BLaER1 (cell line): ENCODE results near the gene CRYBG3.

Experiments
- H3K27ac ChIP-seq: shearing (Covaris generic); formaldehyde crosslinking; 2 replicates; pipeline ENCODE4 v1.8.1; 2022
- H3K27me3 ChIP-seq: shearing (Covaris generic); formaldehyde crosslinking; 2 replicates; pipeline ENCODE4 v1.8.1; 2022
- H3K36me3 ChIP-seq: shearing (Covaris generic); formaldehyde crosslinking; 2 replicates; pipeline ENCODE4 v1.8.1; 2022
- H3K4me1 ChIP-seq: shearing (Covaris generic); formaldehyde crosslinking; 2 replicates; pipeline ENCODE4 v1.8.1; 2022
- H3K4me2 ChIP-seq: shearing (Covaris generic); formaldehyde crosslinking; 2 replicates; pipeline ENCODE4 v1.8.1; 2022
- H3K4me3 ChIP-seq: shearing (Covaris generic); formaldehyde crosslinking; 2 replicates; pipeline ENCODE4 v1.8.1; 2022
- H3K9ac ChIP-seq: shearing (Covaris generic); formaldehyde crosslinking; 2 replicates; pipeline ENCODE4 v1.8.1; 2022
- H3K9me3 ChIP-seq: shearing (Covaris generic); formaldehyde crosslinking; 2 replicates; pipeline ENCODE4 v1.8.1; 2022
- H4K20me1 ChIP-seq: shearing (Covaris generic); formaldehyde crosslinking; 2 replicates; pipeline ENCODE4 v1.8.1; 2022
- Cebpa-rat ChIP-seq: shearing (Covaris generic); IDR thresholded peaks from 2 replicates; pipeline ENCODE4 v1.8.1; 2022

CRYBG3 gene

GRCh38 chr3:97916576-97916975, 94.8 kb downstream of the CRYBG3 start:
- H3K9ac ChIP-seq = no peak overlapping the region
- TF ChIP-seq Cebpa-rat = no peak

GRCh38 chr3:97917813-97918536, 96.2 kb downstream of the CRYBG3 start:
- Histone ChIP-seq H3K9ac (no peak overlapping the region), H4K20me1 (no peaks in the 10 kb centered on the region), H3K27ac (no peak overlapping the region), H3K4me3 (no peak overlapping the region), H3K4me2 (no peak overlapping the region), H3K27me3 (no peaks in the 10 kb centered on the region), H3K4me1 (no peaks in the 10 kb centered on the region), H3K36me3 (no peaks in the 10 kb centered on the region), H3K9me3 (no peaks in the 10 kb centered on the region)
- TF ChIP-seq Cebpa-rat = no peak

More at GRCh38 chr3:97916576-97916975, 94.8 kb downstream of the CRYBG3 start:
- Histone ChIP-seq H3K4me3 (no peak overlapping the region), H3K36me3 (no peaks in the 10 kb centered on the region), H4K20me1 (no peaks in the 10 kb centered on the region), H3K9me3 (no peaks in the 10 kb centered on the region), H3K4me1 (no peaks in the 10 kb centered on the region), H3K4me2 (no peak overlapping the region), H3K27me3 (no peaks in the 10 kb centered on the region), H3K27ac (no peak overlapping the region)

- Histone ChIP-seq H3K27ac (no peak overlapping the region), H3K4me1 (no peaks in the 10 kb centered on the region; the same call in 1 of the 2 replicates), H3K27me3 (no peaks in the 10 kb centered on the region), H3K9ac (no peak overlapping the region), H4K20me1 (no peaks in the 10 kb centered on the region), H3K9me3 (no peaks in the 10 kb centered on the region; the same call in 1 of the 2 replicates), H3K4me2 (no peak overlapping the region), H3K4me3 (no peak overlapping the region), H3K36me3 (no peaks in the 10 kb centered on the region)
- no peak for TF ChIP-seq Cebpa-rat
Observed at GRCh38 chr3:97927704-97928103, 105.9 kb downstream of the CRYBG3 start.

GRCh38 chr3:97928986-97929385, 107.2 kb downstream of the CRYBG3 start:
- H3K4me1 ChIP-seq = no peaks in the 10 kb centered on the region; the same call in 1 of the 2 replicates
- no peaks in the 10 kb centered on the region for H4K20me1 ChIP-seq
- no peaks in the 10 kb centered on the region for H3K27me3 ChIP-seq
- no peak overlapping the region for H3K4me2 ChIP-seq
- no peak overlapping the region for H3K9ac ChIP-seq
- no peak overlapping the region for H3K4me3 ChIP-seq
- no peaks in the 10 kb centered on the region for H3K36me3 ChIP-seq
- TF ChIP-seq Cebpa-rat = no peak
- H3K9me3 ChIP-seq = no peaks in the 10 kb centered on the region; the same call in 1 of the 2 replicates
- H3K27ac ChIP-seq = no peak overlapping the region

GRCh38 chr3:97930018-97930417, 108.2 kb downstream of the CRYBG3 start:
- Histone ChIP-seq H3K4me3 (no peak overlapping the region), H3K4me2 (no peak overlapping the region; the same call in 1 of the 2 replicates), H3K36me3 (no peaks in the 10 kb centered on the region), H3K9ac (no peak overlapping the region), H4K20me1 (no peaks in the 10 kb centered on the region), H3K27ac (no peak overlapping the region), H3K4me1 (no peaks in the 10 kb centered on the region; the same call in 1 of the 2 replicates), H3K27me3 (no peaks in the 10 kb centered on the region), H3K9me3 (no peaks in the 10 kb centered on the region; the same call in 1 of the 2 replicates)
- TF ChIP-seq Cebpa-rat = no peak

GRCh38 chr3:97931218-97931617, 109.4 kb downstream of the CRYBG3 start:
- H3K4me1 ChIP-seq = no peaks in the 10 kb centered on the region; the same call in 1 of the 2 replicates
- H4K20me1 ChIP-seq = no peaks in the 10 kb centered on the region
- no peaks in the 10 kb centered on the region; the same call in 1 of the 2 replicates for H3K9me3 ChIP-seq
- no peaks in the 10 kb centered on the region for H3K36me3 ChIP-seq
- H3K4me3 ChIP-seq = no peak overlapping the region
- TF ChIP-seq Cebpa-rat = no peak
- H3K27me3 ChIP-seq = no peaks in the 10 kb centered on the region
- no peak overlapping the region for H3K27ac ChIP-seq
- no peak overlapping the region for H3K9ac ChIP-seq
- H3K4me2 ChIP-seq = no peak overlapping the region

- H3K9me3 ChIP-seq = no peaks in the 10 kb centered on the region
- no peak overlapping the region for H3K9ac ChIP-seq
- H3K27ac ChIP-seq = no peak overlapping the region
- no peaks in the 10 kb centered on the region; the same call in 1 of the 2 replicates for H3K4me1 ChIP-seq
- H3K27me3 ChIP-seq = no peaks in the 10 kb centered on the region
- TF ChIP-seq Cebpa-rat = no peak
- H3K4me3 ChIP-seq = no peak overlapping the region
- no peaks in the 10 kb centered on the region for H3K36me3 ChIP-seq
- no peaks in the 10 kb centered on the region for H4K20me1 ChIP-seq
- H3K4me2 ChIP-seq = no peak overlapping the region
Observed at GRCh38 chr3:97932387-97932801, 110.6 kb downstream of the CRYBG3 start.

GRCh38 chr3:97934980-97935695, 113.3 kb downstream of the CRYBG3 start:
- no peaks in the 10 kb centered on the region; the same call in 1 of the 2 replicates for H3K4me1 ChIP-seq
- no peaks in the 10 kb centered on the region for H3K27me3 ChIP-seq
- H3K27ac ChIP-seq = no peak overlapping the region
- no peak overlapping the region for H3K4me3 ChIP-seq
- H3K4me2 ChIP-seq = no peak overlapping the region
- H4K20me1 ChIP-seq = no peaks in the 10 kb centered on the region
- no peak for TF ChIP-seq Cebpa-rat
- peaks cover 4% of the 10 kb centered on the region; the same call in 1 of the 2 replicates for H3K36me3 ChIP-seq
- H3K9me3 ChIP-seq = no peaks in the 10 kb centered on the region
- no peak overlapping the region for H3K9ac ChIP-seq

- no peak for TF ChIP-seq Cebpa-rat
- Histone ChIP-seq H3K9ac (no peak overlapping the region), H3K4me2 (no peak overlapping the region), H3K9me3 (no peaks in the 10 kb centered on the region), H3K4me1 (no peaks in the 10 kb centered on the region), H3K4me3 (no peak overlapping the region), H3K27ac (no peak overlapping the region), H3K36me3 (peaks cover 4% of the 10 kb centered on the region; the same call in 1 of the 2 replicates), H3K27me3 (no peaks in the 10 kb centered on the region), H4K20me1 (no peaks in the 10 kb centered on the region)
Observed at GRCh38 chr3:97935842-97936241, 114.0 kb downstream of the CRYBG3 start.

- H4K20me1 ChIP-seq = no peaks in the 10 kb centered on the region
- no peak overlapping the region for H3K27ac ChIP-seq
- no peak overlapping the region for H3K9ac ChIP-seq
- no peak for TF ChIP-seq Cebpa-rat
- H3K9me3 ChIP-seq = no peaks in the 10 kb centered on the region
- no peak overlapping the region for H3K4me3 ChIP-seq
- H3K27me3 ChIP-seq = no peaks in the 10 kb centered on the region
- H3K36me3 ChIP-seq = peaks cover 8% of the 10 kb centered on the region
- no peaks in the 10 kb centered on the region for H3K4me1 ChIP-seq
- no peak overlapping the region for H3K4me2 ChIP-seq
Observed at GRCh38 chr3:97937205-97937604, 115.4 kb downstream of the CRYBG3 start.
